IPS-NIHi11 (cell line): Measurements from ENCODE around the gene NKD2.

Experiments
- DNase-seq: peaks from one replicate; pipeline ENCODE4 v3.0.0; 2012; ENCODE audit warnings: mixed read lengths, low spot score

Gene NKD2

DNA sequence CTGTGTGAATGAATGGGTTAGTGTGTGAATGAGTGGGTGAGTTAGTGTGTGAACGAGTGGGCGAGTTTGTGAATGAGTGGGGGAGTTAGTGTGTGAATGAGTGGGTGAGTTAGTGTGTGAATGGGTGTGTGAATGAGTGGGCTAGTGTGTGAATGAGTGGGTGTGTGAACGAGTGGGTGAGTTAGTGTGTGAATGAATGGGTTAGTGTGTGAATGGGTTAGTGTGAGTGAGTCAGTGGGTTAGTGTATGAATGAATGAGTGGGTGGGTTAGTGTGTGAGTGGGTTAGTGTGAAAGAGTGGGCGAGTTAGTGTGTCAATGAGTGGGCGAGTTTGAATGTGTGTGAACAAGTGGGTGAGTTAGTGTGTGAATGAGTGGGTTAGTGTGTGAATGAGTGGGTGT lies 35.5 kb downstream of the NKD2 start:
- DNase-seq: no peak

- no peak for DNase-seq
These were observed 37.5 kb downstream of the NKD2 start for GRCh38 chr5:1045960-1046560.

- no peak for DNase-seq
These were observed 38.8 kb downstream of the NKD2 start for GRCh38 chr5:1047332-1047965.

DNA sequence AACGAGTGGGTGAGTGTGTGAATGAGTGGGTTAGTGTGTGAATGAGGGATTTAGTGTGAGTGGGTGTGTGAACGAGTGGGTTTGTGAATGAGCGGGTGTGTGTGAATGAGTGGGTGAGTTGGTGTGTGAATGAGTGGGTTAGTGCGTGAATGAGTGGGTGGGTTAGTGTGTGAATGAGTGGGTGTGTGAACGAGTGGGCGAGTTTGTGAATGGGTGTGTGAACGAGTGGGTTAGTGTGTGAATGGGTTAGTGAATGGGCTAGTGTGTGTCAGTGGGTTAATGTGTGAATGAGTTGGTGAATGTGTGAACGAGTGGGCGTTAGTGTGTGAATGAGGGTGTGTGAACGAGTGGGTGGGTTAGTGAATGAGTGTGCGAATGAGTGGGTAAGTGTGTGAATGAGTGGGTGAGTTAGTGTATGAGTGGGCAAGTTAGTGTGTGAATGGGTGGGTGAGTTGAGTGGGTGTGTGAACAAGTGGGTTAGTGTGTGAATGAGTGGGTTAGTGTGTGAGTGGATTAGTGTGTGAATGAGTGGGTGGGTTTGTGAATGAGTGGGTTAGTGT lies 39.6 kb downstream of the NKD2 start:
- no peak for DNase-seq

- no peak for DNase-seq
These were observed 40.5 kb downstream of the NKD2 start for GRCh38 chr5:1048861-1049838.

- no peak for DNase-seq
These were observed 42.1 kb downstream of the NKD2 start for GRCh38 chr5:1050423-1051365.

DNA sequence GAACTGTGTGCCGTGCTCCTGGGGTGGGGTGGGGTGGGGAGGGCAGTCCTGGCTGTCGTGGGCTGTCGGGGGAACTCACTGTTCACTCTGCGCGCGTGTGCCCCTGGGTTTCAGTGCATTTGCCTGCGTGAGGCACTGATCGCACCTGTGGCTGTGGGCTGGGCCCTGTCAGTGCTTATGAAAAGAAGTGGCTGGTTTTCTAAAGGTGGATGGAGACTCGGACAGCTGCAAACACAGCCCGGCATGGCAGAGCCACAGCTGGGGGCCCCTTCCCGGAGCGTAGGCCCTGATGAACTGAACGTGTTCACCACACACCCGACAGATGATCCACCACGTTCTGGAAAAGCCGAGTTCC lies 42.7 kb downstream of the NKD2 start:
- DNase-seq: no peak

GRCh38 chr5:1052076-1052475 lies 43.5 kb downstream of the NKD2 start:
- DNase-seq: no peak

GRCh38 chr5:1052641-1053390 lies 44.2 kb downstream of the NKD2 start:
- DNase-seq: no peak

DNA sequence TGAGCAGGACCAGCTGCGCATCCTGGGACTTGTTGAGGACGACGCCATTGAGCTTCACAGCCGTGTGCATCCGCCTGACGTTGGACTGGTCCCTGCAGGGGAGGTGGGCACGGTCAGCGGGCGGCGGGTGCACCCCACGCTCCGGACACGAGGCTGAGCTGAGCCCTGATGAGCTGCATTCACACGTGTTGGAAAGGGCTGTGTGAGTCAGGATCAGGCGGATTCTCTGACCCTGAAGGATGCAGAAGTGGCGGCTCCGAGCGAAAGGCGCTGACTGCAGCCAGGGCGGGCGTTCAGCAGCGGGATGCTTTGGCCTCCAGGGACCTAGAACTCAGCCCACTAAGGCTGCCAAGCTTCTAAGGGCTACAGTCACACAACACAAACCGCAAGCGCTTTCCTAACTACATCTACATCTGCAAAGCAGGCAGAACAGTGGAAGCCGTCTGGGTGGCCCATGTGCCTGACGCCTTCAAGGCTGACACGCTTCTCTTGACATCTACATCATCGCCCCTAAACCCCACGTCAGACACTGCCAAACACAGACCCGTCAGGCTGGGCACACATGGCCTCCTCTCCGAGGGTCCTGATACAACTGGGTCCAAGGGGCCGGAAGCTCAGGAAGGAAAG lies 44.9 kb downstream of the NKD2 start:
- DNase-seq: no peak

DNA sequence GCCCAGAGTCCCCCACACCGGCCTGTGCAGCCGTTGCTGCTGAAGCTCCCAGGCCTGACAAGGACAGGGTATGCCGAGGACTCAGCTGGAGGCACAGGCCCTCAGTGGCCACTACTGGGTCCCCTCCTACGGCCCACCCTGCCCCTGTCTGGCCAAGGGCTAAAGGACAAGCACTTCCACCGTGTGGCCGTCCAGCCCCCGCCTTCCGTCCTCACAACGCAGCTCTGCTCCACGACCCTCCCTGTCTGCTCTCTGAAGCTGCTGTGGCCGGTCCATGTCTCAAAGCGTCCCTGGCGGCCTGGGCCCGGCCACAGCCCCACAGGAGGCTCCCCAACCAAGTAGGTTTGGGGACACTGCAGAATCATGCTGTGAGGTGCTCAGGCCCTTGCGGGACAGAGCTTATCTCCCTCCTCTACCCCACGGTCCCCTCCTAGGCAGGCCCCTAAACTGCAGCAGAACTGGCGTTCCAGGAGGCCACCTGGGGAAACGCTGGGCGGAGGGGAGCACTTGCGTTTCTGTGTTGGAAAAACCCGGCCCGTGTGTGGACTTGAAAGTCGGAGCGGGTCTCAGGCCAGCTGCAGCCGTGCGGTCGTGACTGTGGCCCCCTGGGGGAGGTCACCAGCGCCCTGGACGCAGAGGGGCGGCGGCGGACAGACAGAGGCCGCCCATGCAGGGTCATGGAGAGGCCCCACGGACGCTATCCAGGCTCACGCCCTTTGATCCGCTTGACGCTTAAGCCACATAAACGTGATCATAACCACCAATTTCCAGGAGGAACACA lies 45.6 kb downstream of the NKD2 start:
- no peak for DNase-seq

DNA sequence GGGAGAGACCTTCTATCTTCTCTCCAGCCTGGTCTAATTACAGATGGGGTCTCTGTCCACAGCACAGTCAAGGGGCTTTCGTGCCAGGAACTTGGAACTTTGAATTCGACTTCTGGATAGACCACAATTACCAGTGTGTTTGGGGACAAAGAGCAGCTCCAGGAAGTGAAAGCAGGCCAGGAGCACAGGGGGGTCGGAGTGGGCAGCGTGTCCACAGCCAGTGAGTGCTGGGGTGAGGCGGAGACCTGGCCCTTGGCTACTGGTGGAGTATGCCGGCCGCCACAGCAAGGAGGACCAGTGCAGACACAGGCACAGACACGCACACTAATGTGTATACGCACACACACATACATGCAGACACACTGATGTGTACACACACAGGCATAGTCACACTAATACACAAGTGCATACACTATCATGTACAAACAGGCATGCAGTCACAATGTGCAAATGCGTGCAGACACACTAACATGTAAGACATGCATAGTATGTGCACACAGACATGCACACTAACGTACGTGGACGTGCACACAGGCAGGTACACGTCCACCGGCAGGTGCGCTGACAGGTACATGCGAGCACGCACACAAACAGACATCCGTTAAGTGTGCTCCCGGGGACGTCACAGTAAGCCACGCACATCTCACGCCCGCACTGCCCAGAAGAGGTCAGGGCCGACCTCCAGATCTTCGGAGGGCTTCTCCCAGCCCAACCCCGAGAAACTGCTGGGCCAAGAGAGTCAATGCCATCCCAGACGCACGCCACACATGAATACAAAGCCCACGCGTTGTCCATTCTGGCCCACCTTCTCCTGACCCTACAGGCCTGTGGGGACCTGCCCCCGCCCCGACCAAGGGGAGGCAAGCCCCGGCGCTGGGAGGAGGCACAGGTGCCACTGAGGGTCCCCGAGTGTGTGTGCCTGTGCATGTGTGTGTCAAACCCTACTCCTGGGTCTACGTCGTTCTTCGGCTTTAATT lies 46.5 kb downstream of the NKD2 start:
- no peak for DNase-seq

DNA sequence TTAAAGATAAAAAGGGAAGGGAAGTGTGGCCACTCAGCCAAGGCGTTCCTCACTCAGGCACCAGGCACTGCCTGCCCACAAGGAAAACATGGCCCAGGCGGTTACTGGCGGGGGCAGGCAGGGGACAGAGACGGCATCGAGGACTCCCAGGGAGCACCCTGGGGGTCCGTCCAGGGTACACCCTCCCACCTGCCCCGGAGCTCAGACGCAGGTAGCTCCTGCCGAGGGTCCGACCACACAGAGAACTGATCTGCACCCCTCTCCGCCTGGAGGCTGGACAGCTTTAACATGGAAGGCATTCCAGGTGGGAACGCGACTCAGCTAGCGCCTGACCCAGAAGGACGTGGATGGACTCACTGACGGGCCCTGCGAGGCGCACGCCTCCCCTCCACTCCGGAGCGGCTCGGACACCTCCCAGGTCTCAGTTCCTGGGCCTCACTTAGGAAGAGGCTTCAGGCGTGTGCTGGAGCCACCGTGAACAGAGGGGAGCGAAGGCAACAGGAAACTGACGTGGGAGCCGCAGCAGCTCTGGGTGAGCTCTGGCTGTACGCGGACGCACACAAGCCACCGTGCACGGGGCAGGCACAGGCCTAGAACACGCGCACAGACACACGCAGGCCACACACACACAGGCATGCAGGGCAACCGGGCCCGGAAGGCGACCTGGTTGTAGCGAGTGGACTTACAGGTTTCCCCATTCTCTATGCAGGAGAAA lies 47.5 kb downstream of the NKD2 start:
- no peak for DNase-seq

GRCh38 chr5:1056611-1057484 lies 48.2 kb downstream of the NKD2 start:
- DNase-seq: no peak

GRCh38 chr5:1057485-1058082 lies 49.0 kb downstream of the NKD2 start:
- no peak for DNase-seq
